GM13976 (cell line): Measurements from ENCODE around the gene BTBD9.

Source experiments
- DNase-seq: peaks from one replicate; pipeline ENCODE4 v3.0.0; 2012; ENCODE audit warnings: low spot score
- CTCF ChIP-seq: IDR thresholded peaks from 2 replicates; pipeline ENCODE4 v1.5.1; 2012; ENCODE audit warnings: borderline replicate concordance, mild to moderate bottlenecking; ENCODE audit not compliant: insufficient read depth; ENCODE audit errors: extremely low read depth, missing control alignments, control extremely low read depth
- in situ Hi-C: fragments of 300-500 bp; cut with MboI; formaldehyde crosslinking; loops from one replicate; pipeline ENCODE4 v1.12.0; 2022; ENCODE audit warnings: low sequenced_read_pairs, mixed read lengths, inconsistent platforms; ENCODE audit not compliant: unreplicated experiment

The BTBD9 gene

GRCh38 chr6:38171997-38172738 is 467.6 kb downstream of the BTBD9 start:
- DNase-seq: no peak
- no peak for TF ChIP-seq CTCF
- in situ Hi-C loops: no loop called here

DNA sequence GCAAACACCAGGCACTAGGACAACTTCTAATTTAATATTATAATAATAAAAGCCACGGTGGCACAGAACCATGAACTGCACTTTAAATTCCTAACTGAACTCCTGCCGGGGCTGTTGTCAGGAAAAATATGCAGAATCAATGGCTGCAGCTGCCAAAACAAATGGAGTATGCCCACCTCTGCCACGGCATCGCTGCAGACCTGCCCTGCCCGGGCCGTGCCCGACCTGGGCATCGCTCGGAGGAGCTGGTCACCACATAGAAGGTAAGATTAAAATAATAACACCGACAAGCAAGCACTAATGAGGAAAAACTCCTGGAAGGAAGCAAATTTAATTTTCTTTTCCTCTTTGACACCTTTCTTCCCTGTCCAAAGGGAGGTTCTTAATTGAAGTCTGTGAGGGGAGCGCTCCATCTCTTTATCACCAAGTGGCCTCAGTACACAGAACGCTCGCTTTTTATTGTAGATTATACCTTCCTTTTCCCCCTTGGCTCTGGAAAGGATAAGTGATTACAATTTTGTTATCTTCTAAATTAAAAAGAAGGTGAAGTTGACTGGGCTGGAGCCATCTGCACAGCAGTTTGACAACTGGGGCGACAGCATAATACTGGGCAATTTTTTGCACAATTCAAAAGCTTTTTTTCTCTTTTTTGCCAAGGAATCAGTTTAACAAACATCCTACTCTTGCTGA is 468.9 kb downstream of the BTBD9 start:
- no peak for DNase-seq
- in situ Hi-C loops: no loop called here
- no peak for TF ChIP-seq CTCF

- in situ Hi-C loops: no loop called here
- DNase-seq: no peak
- no peak for TF ChIP-seq CTCF
Measured at GRCh38 chr6:38169977-38170526, 469.7 kb downstream of the BTBD9 start.

DNA sequence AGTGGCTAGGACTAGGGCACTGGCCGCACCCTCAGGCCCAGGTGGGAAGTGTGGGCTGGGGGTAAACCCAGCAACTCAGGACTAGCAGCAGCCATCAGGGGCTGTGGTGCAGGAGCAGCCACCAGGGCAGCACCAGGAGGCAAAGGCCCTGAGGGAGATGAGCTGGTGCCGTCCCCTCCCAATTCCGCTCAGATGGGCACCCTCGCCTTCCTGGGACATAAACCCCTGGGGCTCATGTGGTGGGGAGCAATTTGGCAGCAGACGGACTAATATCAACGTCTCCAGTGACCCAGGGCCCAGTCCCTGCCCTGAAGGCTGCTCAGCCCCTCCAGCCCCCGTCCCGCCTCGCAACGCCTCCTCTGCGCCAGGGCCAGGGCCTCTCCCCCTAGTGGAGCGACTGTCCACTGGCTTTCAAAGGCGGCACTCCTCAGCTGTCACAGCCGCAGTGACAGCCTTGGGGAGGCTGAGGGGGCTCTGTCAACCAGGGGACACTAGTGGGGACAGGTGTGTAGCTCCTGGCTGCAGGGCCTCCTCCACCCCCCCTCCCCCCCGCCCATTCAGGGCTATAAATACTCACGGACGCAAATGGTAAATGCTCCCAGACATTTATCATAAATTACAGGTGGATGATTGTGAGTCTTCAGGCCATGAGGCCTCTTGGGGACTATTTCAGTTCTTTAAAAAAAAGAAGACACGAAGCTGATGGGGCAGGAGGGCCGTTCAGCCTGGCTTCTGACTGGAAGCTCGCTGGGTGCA is 470.3 kb downstream of the BTBD9 start:
- no peak for TF ChIP-seq CTCF
- in situ Hi-C loops: no loop called here
- DNase-seq: no peak

- TF ChIP-seq CTCF: no peak
- no peak for DNase-seq
- in situ Hi-C loops: no loop called here
Measured at GRCh38 chr6:38168699-38169098, 471.0 kb downstream of the BTBD9 start.

DNA sequence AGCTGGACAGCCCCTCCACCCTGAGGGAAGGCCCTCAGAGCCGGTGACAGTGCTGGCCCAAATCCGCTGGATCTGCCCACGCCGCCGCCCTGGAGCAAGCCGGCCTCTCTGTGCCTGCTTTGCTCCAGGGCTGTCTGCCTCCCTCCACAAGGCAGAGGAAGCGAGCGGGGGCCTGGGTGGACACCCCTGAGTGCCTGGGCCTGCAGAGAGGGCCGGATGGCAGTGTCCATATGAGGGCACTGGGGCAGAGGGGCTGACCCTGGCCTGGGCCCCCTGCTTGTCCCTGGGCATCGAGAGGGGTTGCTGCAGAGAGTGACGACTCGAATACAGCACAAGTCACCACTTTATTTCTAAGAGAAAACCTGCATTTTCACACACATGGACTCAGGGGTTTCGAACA is 471.6 kb downstream of the BTBD9 start:
- DNase-seq: no peak
- in situ Hi-C loops: no loop called here
- TF ChIP-seq CTCF: no peak
